Tibial artery (tissue), 4 donors: Measurements from ENCODE around the gene FADS3.
A peak's percentile ranks its signal among the peaks of the same experiment; 100 is the strongest.

Experiments
- DNase-seq, 2 donors: peaks; one replicate each; pipeline ENCODE4 v3.0.0-alpha.2; 2019
- H3K27ac ChIP-seq, 2 donors: fragments of 200-600 bp; sonication (generic) in 1 of 2; 1 replicate in 1 of 2; 2 replicates in 1 of 2; pipeline ENCODE4 v1.5.1; 2018 to 2019; ENCODE audit warnings: mild to moderate bottlenecking in 1 of 2
- H3K27me3 ChIP-seq, 2 donors: fragments of 200-600 bp; sonication (generic) in 1 of 2; one replicate each; pipeline versions ENCODE4 v1.5.1 to v1.6.0; 2016 to 2019
- H3K36me3 ChIP-seq, 3 donors: fragments of 200-600 bp; sonication (generic) in 2 of 3; one replicate each; pipeline ENCODE4 v1.5.1; 2016 to 2019; ENCODE audit warnings: mild to moderate bottlenecking in 2 of 3
- H3K4me1 ChIP-seq, 4 donors: fragments of 200-600 bp; sonication (generic) in 2 of 4; 1 replicate in 3 of 4; 2 replicates in 1 of 4; pipeline ENCODE4 v1.5.1; 2016 to 2019
- H3K4me3 ChIP-seq, 2 donors: fragments of 200-600 bp; sonication (generic) in 1 of 2; 1 replicate in 1 of 2; 2 replicates in 1 of 2; pipeline ENCODE4 v1.5.1; 2018 to 2019; ENCODE audit warnings: mild to moderate bottlenecking in 2 of 2
- H3K9me3 ChIP-seq, 3 donors: fragments of 200-600 bp; sonication (generic) in 1 of 3; one replicate each; pipeline ENCODE4 v1.5.1; 2016 to 2019
- intact Hi-C: fragments of 100-400 bp; cut with DNase I; formaldehyde crosslinking; loops from one replicate; pipeline ENCODE4 v1.15.0; 2023; ENCODE audit warnings: low total_unique reads
- TF ChIP-seq, protein P1 (sequence below), 2 experiments: fragments of 200-600 bp in 1 of 2; fragments of 450-650 bp in 1 of 2; IDR thresholded peaks; one replicate each; pipeline ENCODE4 v1.5.1; 2017 to 2019; ENCODE audit warnings: antibody characterized with exemption in 2 of 2, mild to moderate bottlenecking in 1 of 2, moderate library complexity in 1 of 2

The FADS3 gene

GRCh38 chr11:61829806-61830205 is 61.5 kb downstream of the FADS3 start:
- H3K27ac ChIP-seq: peak overlapping the region; percentile 83 to 92
- intact Hi-C loops: loop anchor here (5.0 kb wide), 1 partner anchor 57 kb away; no protein-coding TSS in a partner anchor
- no peaks in the 10 kb centered on the region for H3K36me3 ChIP-seq
- H3K4me3 ChIP-seq: peak overlapping the region; percentile 81 to 85
- H3K27me3 ChIP-seq: no peaks in the 10 kb centered on the region
- TF ChIP-seq, protein P1, sequence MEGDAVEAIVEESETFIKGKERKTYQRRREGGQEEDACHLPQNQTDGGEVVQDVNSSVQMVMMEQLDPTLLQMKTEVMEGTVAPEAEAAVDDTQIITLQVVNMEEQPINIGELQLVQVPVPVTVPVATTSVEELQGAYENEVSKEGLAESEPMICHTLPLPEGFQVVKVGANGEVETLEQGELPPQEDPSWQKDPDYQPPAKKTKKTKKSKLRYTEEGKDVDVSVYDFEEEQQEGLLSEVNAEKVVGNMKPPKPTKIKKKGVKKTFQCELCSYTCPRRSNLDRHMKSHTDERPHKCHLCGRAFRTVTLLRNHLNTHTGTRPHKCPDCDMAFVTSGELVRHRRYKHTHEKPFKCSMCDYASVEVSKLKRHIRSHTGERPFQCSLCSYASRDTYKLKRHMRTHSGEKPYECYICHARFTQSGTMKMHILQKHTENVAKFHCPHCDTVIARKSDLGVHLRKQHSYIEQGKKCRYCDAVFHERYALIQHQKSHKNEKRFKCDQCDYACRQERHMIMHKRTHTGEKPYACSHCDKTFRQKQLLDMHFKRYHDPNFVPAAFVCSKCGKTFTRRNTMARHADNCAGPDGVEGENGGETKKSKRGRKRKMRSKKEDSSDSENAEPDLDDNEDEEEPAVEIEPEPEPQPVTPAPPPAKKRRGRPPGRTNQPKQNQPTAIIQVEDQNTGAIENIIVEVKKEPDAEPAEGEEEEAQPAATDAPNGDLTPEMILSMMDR (IDR thresholded peaks at IDR 0.05): no peak
- no peak for DNase-seq
- H3K4me1 ChIP-seq: peaks cover 0 to 71% (median 63%) of the 10 kb centered on the region in 4 donors
- H3K9me3 ChIP-seq: no peaks in the 10 kb centered on the region

GRCh38 chr11:61828629-61829407 is 62.5 kb downstream of the FADS3 start:
- Histone ChIP-seq H3K9me3 (no peaks in the 10 kb centered on the region), H3K27ac (peak overlapping the region; percentile 83 to 92), H3K27me3 (no peaks in the 10 kb centered on the region), H3K36me3 (no peaks in the 10 kb centered on the region), H3K4me1 (peaks cover 0 to 61% (median 53%) of the 10 kb centered on the region in 4 donors), H3K4me3 (peak overlapping the region; percentile 81 to 85)
- TF ChIP-seq, protein P1 (IDR thresholded peaks at IDR 0.05): peak; percentile 30 to 52
- intact Hi-C loops: no loop called here
- DNase-seq: peak; percentile 46 to 88

DNA sequence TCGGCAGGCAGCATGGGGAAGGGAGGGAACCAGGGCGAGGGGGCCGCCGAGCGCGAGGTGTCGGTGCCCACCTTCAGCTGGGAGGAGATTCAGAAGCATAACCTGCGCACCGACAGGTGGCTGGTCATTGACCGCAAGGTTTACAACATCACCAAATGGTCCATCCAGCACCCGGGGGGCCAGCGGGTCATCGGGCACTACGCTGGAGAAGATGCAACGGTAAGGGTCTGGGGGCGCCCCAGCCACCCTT is 63.0 kb downstream of the FADS3 start:
- Histone ChIP-seq H3K4me3 (peak overlapping the region; percentile 81 to 85), H3K27me3 (no peaks in the 10 kb centered on the region), H3K4me1 (peaks cover 0 to 61% (median 48%) of the 10 kb centered on the region in 4 donors), H3K36me3 (no peaks in the 10 kb centered on the region), H3K9me3 (no peaks in the 10 kb centered on the region), H3K27ac (peak overlapping the region; percentile 83 to 92)
- intact Hi-C loops: no loop called here
- no peak for DNase-seq
- TF ChIP-seq, protein P1 (IDR thresholded peaks at IDR 0.05): no peak

DNA sequence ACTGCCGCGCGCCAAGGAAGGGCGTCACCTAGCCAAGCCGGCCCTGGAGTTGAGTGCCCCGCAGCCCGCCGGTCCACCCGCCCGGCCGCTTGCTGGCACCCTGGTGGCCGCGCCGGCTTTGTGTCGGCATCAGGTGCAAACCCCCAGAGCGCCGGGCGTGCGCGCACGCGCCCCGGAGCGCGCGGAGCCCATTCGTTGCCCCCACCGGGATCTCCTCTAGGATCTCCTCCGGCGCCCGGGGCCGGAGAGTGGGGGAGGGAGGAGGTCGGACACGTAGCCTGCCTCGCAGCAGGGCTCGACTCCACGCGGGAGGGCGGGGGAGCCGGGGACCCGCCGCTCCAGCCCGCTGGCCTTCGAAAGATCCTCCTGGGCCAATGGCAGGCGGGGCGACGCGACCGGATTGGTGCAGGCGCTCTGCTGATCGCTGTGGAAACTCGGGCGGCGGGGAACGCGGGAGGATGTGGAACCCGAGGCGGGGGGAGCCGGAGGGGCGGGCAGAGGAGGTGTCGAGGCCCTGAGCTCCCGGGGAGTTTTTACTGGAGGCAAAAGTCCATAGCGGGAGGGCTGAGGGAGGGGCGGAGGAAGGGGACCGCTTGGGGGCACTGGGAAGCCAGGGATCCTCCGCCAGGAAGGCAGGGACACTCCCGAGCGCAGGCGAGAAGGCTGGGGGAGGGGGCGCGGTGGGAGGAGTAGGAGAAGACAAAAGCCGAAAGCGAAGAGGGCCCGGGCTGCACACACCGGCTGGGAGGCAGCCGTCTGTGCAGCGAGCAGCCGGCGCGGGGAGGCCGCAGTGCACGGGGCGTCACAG is 63.6 kb downstream of the FADS3 start, which contains the start of gene FADS2:
Gene FADS2, plus strand, starts transcription at position 730 of the 808 bp plus-strand sequence. CDS start 91 bp downstream, outside the sequence.
- TF ChIP-seq, protein P1 (IDR thresholded peaks at IDR 0.05): peak in 1 of 2 experiments; percentile 40
- peaks cover 0 to 56% (median 42%) of the 10 kb centered on the region in 4 donors for H3K4me1 ChIP-seq
- intact Hi-C loops: no loop called here

GRCh38 chr11:61826930-61827570 is 64.3 kb downstream of the FADS3 start:
- Histone ChIP-seq H3K27ac (peak overlapping the region; percentile 83 to 92), H3K27me3 (no peaks in the 10 kb centered on the region), H3K9me3 (no peaks in the 10 kb centered on the region), H3K36me3 (no peaks in the 10 kb centered on the region), H3K4me1 (peaks cover 0 to 49% (median 35%) of the 10 kb centered on the region in 4 donors), H3K4me3 (peak overlapping the region; percentile 81 to 85)
- TF ChIP-seq, protein P1 (IDR thresholded peaks at IDR 0.05): no peak
- DNase-seq: peak in 1 of 2 donors; percentile 40
- intact Hi-C loops: no loop called here

More for the DNA sequence above, 63.6 kb downstream of the FADS3 start, which contains the start of gene FADS2:
- Histone ChIP-seq H3K36me3 (no peaks in the 10 kb centered on the region), H3K27me3 (no peaks in the 10 kb centered on the region), H3K9me3 (no peaks in the 10 kb centered on the region), H3K27ac (peak within 1 kb of the TSS; percentile 83 to 92), H3K4me3 (peak within 1 kb of the TSS; percentile 81 to 85)
- peak; percentile 94 to 98 for DNase-seq
